Rectal smooth muscle tissue (tissue), 1 donor: ENCODE data around the gene OR10C1.

Source experiments
- H3K27ac ChIP-seq: one replicate; pipeline ENCODE4 v1.7.0; 2013; ENCODE audit warnings: low read depth, low read length, inconsistent platforms
- H3K27me3 ChIP-seq: one replicate; pipeline ENCODE4 v1.7.0; 2013; ENCODE audit warnings: low read length; ENCODE audit not compliant: control insufficient read depth, insufficient read depth
- H3K36me3 ChIP-seq: one replicate; pipeline ENCODE4 v1.7.0; 2013; ENCODE audit warnings: low read length; ENCODE audit not compliant: control insufficient read depth, insufficient read depth
- H3K4me1 ChIP-seq: one replicate; pipeline ENCODE4 v1.7.0; 2013; ENCODE audit warnings: low read length; ENCODE audit not compliant: control insufficient read depth, insufficient read depth
- H3K4me3 ChIP-seq: one replicate; pipeline ENCODE4 v1.7.0; 2013; ENCODE audit warnings: low read length
- H3K9ac ChIP-seq: one replicate; pipeline ENCODE4 v1.7.0; 2013; ENCODE audit warnings: low read length

OR10C1 gene

DNA sequence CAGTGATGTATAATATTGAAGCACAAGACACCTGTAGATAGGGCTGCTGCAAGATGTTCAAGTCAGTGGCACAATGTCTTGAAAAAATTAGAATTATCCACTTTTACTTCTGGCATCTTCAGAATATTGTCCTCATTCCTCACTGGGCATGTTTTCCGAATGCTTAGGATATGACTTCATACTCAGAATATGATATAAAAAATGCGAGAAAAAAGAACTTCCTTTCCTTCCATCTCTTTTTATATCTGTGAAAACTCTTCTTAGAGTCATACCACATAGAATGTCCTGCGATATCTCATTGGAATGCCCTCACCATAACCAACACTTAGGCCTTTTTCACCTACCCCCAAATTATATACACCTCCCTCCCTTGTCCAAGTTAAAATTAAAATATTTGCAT is 44.1 kb downstream of the OR10C1 start:
- no peaks in the 10 kb centered on the region for H3K4me1 ChIP-seq

DNA sequence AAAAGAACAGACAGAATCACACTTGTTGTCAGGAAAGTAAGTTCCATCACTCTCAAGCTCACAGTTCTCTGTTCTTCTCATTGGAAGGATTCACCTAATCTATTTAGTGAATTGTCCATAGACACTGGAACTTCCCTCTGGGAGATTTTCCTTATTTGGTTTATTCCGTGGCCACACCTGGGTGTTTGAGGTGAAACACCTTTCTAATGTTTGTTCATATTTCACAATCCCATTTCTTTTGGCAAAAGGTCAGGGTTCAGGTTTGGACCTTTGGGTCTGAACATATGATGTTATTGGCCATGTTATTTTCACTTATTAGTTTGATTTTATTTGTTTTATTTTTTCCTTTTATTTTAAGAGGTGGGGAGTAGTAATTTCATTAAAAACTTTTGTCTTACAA is 44.6 kb downstream of the OR10C1 start:
- no peaks in the 10 kb centered on the region for H3K4me1 ChIP-seq
- no peaks in the 10 kb centered on the region for H3K27me3 ChIP-seq
- H3K4me3 ChIP-seq, result no peak overlapping the region
- H3K36me3 ChIP-seq, result no peaks in the 10 kb centered on the region
- no peak overlapping the region for H3K9ac ChIP-seq
- no peak overlapping the region for H3K27ac ChIP-seq

More for the DNA sequence above, 44.1 kb downstream of the OR10C1 start:
- H3K27me3 ChIP-seq, result no peaks in the 10 kb centered on the region
- no peak overlapping the region for H3K9ac ChIP-seq
- H3K4me3 ChIP-seq, result no peak overlapping the region
- no peak overlapping the region for H3K27ac ChIP-seq
- H3K36me3 ChIP-seq, result no peaks in the 10 kb centered on the region

DNA sequence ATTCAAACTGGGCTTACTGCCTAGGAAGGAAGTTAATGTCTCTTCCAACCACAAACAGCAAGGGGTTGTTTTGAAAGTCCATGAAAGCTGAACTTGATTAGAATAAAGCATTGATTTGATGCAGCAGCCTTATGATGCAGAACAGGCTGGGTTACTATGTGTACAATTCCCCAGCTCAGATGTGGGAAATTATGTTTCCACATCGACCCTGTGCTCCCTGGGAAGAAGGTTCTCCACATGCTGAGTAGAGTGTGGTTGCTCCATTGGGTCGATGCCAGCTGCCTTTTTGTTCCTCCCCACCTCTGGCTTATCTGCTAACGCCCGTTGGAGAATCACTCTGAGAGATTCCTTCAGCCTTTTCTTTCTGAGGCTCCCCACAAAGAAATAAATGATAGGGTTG is 47.5 kb downstream of the OR10C1 start:
- Histone ChIP-seq H3K27ac (no peak overlapping the region), H3K36me3 (no peaks in the 10 kb centered on the region), H3K4me1 (no peaks in the 10 kb centered on the region), H3K27me3 (no peaks in the 10 kb centered on the region), H3K4me3 (no peak overlapping the region), H3K9ac (no peak overlapping the region)

- no peaks in the 10 kb centered on the region for H3K27me3 ChIP-seq
- H3K9ac ChIP-seq, result no peak overlapping the region
- H3K27ac ChIP-seq, result no peak overlapping the region
- no peaks in the 10 kb centered on the region for H3K36me3 ChIP-seq
- H3K4me3 ChIP-seq, result no peak overlapping the region
- no peaks in the 10 kb centered on the region for H3K4me1 ChIP-seq
Measured at GRCh38 chr6:29487131-29487530, 48.0 kb downstream of the OR10C1 start.

DNA sequence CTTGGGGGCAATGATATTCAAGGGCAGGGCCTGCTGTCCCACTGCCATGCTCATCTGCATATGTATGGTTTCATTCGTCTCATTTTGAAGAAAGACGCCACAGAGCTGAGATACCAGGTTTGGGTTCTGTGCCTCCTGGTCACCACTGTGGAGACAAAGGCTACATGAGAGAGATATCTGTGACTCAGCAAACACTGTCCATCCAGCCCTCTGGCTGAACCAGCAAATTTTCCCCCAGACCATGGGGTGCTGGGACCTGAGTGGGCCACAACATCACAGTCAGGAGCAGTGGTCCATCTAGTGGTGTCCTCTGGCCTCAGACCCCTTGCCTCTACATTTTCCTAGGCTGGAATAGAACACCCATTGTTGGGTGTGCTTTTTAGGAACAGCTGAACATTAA is 48.6 kb downstream of the OR10C1 start, which contains the start of gene MAS1L:
Gene MAS1L (minus strand): TSS at position 297 of the 400 bp plus-strand sequence. CDS start 54 bp downstream, at position 243.
- Histone ChIP-seq H3K4me1 (no peaks in the 10 kb centered on the region), H3K4me3 (no peak within 1 kb of the TSS), H3K9ac (no peak within 1 kb of the TSS), H3K27me3 (no peaks in the 10 kb centered on the region), H3K36me3 (no peaks in the 10 kb centered on the region), H3K27ac (no peak within 1 kb of the TSS)

GRCh38 chr6:29488874-29489273 is 49.8 kb downstream of the OR10C1 start:
- no peak overlapping the region for H3K9ac ChIP-seq
- H3K4me3 ChIP-seq, result no peak overlapping the region
- H3K4me1 ChIP-seq, result no peaks in the 10 kb centered on the region
- no peaks in the 10 kb centered on the region for H3K36me3 ChIP-seq
- no peaks in the 10 kb centered on the region for H3K27me3 ChIP-seq
- no peak overlapping the region for H3K27ac ChIP-seq

DNA sequence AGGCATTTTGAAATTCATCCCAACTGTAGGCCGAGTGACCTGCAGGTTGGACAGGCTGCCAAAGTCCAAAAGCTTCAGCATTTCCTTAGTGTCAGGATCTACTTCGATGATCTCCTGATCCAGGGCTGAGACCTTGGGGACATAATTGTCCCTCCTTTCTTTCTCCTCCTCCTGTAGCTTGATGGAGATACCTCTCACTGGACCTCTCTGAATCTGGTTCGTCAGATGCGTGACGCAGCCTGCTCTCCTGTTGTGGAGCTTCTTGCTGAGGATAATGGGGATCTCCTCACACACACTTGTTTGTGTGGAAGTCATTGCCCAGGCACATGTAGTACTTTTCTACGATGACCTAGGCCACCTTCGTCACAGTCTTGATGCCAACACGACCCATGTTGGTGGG is 50.2 kb downstream of the OR10C1 start:
- H3K27ac ChIP-seq, result no peak overlapping the region

GRCh38 chr6:29490055-29490454 is 50.9 kb downstream of the OR10C1 start:
- Histone ChIP-seq H3K36me3 (no peaks in the 10 kb centered on the region), H3K4me1 (no peaks in the 10 kb centered on the region), H3K9ac (no peak overlapping the region), H3K4me3 (no peak overlapping the region), H3K27me3 (no peaks in the 10 kb centered on the region), H3K27ac (no peak overlapping the region)

More for the DNA sequence above, 50.2 kb downstream of the OR10C1 start:
- H3K9ac ChIP-seq, result no peak overlapping the region
- H3K36me3 ChIP-seq, result no peaks in the 10 kb centered on the region
- no peak overlapping the region for H3K4me3 ChIP-seq
- no peaks in the 10 kb centered on the region for H3K4me1 ChIP-seq
- no peaks in the 10 kb centered on the region for H3K27me3 ChIP-seq

DNA sequence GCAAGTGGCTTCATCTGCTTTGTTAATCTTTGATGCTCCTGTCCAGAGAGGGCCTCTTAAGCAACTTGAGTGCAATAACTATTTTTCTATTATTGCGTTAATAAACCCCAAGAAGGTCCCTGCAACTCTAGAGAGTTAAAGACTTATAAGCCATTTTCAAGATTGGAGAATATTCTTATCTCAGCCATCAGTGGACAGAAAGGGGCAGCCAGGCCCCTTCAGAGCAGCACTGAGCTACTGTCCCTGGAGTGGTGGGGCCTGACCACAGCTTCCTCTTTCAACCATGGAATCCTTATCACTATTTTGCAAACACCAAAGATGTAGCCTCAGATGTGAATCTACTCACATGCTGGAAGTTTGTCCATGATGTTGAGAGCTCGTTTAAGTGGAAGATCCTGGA is 51.4 kb downstream of the OR10C1 start:
- Histone ChIP-seq H3K27me3 (no peaks in the 10 kb centered on the region), H3K9ac (no peak overlapping the region), H3K36me3 (no peaks in the 10 kb centered on the region), H3K4me1 (no peaks in the 10 kb centered on the region), H3K4me3 (no peak overlapping the region), H3K27ac (no peak overlapping the region)
